ENCODE data around the gene KLHL5.
A peak's percentile ranks its signal among the peaks of the same experiment; 100 is the strongest.

The KLHL5 gene

DNA sequence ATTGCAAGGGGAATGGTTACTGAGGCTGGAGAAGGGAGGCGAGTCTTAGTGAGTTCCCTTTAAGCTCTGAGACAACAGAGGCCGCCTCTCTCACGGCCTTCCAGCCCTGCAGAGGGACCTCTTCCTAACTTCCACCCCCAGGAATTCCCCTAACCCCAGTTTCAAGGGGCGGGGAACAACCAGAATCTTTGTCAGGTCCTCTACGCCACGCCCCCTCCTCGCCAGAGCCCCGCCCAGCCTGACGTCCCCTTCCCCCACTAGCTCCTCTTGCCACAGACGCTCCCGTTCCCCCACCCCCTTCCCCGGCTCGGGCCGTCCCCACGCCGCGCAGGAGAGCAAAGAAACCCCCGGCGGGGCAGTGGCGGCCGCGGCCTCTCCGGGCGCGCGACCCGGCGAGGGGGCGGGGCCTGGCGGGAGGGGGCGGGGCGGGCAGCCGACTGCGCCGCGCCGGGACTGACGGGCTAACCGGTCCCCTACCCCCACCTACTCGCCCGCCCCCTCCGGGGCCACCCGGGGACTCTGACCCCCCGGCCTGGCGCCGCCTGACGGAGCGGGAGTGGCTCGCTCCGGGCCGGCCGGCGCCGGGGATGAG is 17.6 kb upstream of the KLHL5 start:
- peak; percentile 97 for DNase-seq

DNA sequence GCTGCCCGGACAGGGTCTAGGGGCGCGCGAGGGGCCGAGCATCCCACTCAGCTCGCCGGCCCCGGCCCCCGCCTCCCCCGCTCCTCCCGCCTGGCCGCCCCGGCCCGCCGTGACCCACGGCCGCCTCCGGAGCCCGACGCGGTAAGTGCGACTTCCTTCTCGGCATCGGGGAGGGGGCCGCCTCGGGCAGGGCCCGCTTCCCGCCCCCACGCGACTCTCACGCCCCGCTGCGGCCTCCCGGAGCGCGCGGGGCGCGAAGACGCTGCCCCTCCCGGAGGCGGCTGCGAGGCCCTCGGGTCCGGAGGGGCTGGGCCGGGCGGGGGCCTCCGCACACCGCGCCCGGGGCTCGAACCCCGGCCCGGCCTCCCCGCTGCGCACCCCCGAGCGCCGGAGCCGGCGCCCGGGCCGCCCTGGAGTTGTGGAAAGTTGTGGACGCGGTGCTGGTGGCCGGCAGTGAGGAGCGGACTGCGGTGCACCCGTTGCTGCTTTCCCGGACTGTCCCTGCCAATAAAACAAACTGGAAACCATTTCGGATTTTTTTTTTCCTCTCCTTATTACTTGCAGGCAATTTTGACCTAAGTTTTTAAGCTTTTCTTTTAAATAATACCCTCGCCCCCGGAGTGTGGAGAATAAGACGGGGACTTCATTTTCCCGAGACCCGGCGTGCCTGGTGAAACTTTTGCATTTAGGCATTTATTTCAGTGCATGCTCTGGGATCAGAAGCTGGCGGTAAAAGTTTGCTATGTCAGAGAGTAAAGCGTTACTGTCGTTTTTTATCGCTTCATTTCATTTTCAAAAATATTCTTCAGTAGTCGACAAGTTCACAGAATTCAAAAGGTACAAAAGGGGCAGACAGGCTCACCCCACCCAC is 16.8 kb upstream of the KLHL5 start:
- DNase-seq, result peak; percentile 69

DNA sequence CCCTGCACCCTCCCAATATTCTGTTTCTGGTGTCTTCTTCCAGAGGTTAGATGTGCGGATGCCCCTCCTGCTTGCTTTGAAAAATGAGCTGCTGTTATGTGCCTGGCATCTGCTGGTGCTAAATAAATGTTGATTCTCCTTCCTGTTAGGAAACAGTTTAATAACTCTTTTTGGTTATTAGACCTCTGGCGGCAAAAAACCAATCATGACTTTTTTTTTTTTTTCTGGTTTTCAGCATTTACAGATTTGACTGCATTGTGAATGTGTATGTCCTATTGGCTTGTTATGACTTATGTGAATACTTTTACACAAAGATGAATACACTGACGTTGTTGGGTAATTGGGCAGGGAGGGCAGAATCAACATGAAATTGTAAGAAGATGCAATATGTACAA is 16.2 kb upstream of the KLHL5 start:
- DNase-seq, result peak; percentile 69

DNA sequence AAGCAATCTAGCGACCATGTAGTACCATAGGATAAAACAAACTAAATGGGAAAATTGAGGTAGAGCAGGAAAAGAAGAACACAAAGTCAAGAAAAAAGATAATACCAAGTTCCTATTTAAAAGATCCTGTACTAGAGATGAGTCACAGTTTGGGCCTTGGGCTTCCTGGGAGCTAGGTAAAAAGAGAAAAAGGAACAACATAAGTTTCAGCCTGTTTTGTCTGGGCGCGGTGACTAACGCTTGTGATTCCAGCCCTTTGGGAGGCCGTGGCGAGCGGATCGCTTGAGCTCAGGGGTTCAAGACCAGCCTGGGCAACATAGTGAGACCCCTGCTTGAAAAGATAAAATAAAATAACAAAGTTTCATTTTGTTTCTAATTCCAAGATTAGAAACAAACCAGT is 15.8 kb upstream of the KLHL5 start:
- DNase-seq, result peak; percentile 47

DNA sequence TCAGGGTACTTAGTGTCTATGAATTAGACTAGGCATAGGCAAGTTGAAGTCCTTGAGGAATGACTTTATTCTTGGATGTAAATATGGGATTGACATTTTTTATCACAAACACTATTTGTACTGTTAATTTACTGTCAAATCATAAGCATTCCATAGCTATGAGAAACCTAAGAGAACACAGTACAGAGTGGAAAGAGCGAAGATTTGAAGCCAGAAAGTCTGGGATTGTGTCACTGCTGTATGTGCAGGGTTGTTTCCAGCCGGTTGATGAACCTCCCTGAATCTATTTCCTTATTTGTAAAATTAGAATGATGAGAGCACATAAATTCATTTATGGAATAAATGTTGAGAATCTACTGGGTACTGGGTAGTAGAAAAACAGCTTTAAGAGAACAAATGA is 14.4 kb upstream of the KLHL5 start:
- DNase-seq, result no peak

DNA sequence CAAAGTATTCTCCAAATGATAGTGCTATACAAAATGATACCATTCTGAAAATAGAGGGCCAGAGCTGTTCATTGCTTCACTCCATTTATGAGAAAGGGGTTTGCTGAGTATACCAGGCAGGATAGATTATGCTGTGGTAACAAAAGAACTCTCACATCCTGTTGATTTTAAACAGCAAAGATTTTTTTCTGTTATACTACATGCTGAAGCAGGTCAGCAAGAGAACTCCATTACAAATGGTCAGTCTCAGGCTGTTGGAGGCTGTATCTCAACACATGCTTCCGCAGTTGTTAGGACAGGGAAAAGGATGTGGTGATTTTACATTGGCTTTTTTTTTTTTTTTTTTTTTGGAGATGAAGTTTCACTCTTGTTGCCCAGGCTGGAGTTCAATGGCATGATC is 13.7 kb upstream of the KLHL5 start:
- no peak for DNase-seq

DNA sequence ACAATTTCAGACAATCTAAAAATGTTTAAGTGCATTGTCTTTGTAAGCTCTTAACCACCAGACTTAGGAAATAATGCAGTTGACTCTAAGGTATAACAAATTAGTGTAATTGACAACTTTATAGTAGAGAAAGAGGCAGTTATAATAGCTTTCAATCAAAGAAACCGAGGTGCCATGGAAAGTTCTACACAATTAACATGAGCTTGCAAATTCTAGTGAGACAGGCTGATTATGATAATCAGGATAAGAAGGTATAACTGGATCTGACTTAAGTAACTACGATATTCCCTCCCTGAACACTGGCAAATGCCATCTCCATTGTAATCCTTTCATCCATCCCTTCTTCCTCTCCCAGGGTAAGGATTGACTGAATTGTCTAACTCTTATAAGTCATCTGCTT is 11.4 kb upstream of the KLHL5 start:
- DNase-seq, result no peak

DNA sequence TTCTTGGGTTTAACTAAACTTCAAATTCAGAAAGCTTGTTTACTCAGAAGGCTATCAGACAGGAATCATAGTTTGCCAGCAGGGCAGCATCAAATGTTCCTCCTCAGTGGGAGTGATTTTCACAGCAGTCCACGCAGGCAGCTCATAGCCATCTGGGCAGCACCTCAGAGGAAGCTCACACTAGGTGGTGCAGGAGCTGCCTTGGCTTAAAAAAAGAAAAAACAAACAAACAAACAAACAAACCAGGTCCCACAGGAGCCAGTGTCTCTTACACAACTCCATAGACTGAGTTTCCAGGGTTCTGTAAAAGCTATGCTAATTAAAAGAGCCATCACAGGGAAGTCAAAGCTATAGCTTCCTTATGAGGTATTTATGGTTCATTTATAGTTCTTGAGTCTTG is 10.5 kb upstream of the KLHL5 start:
- DNase-seq, result no peak

DNA sequence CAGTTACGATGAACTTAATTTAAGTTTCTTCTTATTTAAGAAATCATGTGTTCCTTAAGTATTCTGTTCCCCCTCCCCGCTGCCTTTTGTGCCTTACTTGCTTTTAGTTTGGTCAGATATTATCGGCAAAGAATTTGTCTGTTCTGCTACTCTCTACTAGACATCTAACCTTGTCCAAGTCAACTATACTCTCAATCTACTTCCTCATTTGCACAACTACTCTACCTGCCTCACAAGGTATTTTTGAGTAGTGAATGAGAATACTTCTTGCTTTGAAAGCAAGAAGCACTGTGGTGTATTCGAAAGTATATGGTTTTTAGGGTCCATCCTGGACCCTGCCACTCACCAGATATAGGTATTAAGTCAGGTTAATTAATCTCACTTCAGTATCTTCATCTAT is 8.0 kb upstream of the KLHL5 start:
- DNase-seq, result no peak

DNA sequence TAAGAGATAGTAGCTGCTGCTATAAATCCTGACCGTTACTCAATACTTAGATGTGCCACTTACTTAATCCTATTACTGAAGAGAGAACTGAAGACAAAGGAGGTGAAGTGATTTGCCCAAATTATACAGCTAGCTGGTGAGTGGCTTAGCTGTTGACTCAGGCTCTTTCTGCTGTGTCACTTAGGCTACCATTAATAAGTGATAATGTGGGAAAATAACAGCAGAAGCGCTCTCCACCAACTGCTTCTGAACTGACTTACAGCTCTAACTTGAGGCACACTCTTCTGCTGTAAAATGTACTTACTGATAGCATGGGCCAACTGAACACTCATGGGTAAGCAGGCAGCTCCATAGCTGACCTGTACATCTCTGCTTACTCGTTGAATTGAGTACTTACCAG is 7.5 kb upstream of the KLHL5 start:
- DNase-seq, result no peak

DNA sequence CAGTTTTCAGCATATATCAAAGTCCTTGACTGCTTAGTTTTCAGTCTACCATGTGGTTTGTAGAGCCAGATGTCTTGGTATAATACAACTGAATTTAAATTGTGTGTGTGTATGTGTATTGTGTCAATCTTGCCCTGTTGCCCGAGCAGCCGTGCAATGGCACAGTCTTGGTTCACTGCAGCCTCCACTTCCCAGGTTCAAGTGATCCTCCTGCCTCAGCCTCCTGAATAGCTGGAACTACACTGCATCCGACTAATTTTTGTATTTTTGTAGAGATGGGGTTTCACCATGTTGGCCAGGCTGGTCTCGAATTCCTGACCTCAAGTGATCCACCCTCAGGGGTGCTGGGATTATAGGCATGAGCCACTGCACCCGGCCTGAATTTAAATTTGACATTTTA is 6.0 kb upstream of the KLHL5 start:
- no peak for DNase-seq

DNA sequence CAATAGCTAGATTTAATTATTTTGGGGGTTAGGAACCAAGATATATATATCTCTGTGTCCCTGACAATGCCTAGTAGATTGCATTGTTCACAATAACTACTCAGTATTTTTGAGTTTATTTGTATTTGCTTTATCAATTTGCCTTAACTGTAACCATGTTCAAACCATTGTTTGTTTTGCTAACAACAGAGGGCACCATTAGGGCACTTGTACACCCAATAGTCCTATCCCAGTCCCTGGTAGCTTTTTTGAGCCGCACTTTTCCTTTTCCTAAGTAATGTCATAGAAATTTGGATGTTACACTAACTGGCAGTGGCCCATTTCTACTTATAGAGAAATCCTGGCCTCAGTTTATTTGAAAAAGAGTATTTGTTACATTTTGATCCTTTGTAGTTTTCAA is 575 bp upstream of the KLHL5 start:
- peak; percentile 50 for DNase-seq

DNA sequence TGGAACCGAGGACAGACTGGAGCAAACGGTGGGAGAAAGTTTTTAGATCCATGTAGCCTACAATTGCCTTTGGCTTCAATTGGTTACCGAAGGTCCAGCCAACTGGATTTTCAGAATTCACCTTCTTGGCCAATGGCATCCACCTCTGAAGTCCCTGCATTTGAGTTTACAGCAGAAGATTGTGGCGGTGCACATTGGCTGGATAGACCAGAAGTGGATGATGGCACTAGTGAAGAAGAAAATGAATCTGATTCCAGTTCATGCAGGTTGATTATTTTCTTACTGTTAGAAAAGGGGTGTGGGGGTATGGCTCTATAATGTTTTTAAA is 702 bp downstream of the KLHL5 start:
- no peak for DNase-seq

DNA sequence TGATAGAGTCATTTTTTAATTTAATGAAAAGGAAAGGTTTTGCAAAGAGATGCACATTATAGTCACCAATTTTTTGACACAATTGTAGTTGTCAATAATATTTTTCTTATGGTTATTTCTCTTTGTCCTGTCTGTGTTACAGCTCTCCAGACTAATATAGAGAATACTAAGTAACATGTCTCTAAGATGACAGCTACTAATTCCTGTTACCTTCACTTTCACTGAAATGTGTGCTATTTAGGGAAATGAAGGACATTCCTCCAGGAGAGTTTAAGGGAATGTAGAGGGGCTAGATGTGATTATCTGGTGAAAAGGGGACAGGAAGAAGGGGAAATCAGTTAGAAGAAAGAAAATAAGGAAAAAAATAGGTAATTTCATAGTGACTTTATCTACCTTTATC is 1.4 kb downstream of the KLHL5 start:
- no peak for DNase-seq

DNA sequence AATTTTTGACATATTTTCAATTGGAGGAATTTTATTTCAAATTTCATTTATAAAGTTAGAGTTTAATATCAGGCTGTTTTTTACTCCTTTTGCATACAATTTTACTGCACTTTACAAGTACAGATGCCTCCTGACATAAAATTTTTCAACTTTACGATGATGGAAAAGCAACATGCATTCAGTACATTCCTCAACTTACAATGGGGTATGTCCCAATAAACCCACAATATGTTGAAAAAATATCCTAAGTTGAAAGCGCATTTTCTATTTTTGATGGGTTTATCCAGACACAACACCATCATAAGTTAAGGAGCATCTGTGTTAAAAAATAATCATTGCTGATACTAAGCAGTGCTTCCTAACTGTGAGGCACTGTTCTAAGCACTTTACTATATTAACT is 4.3 kb downstream of the KLHL5 start:
- no peak for DNase-seq

DNA sequence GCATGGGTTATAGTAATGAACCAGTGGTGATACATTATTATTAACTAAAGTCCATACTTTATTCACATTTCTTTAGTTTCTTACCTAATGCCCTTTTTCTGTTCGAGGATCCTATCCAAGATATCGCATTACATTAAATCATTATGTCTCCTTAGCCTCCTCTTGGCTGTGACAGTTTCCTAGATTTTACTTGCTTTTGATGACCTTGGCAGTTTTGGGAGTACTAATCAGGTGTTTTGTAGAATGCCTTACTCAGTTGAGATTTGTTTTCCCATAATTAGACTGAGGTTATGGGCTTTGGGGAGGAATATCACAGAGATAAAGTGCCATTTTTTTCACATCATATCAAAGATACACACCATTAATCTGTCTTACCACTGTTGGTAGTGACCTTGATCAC is 5.0 kb downstream of the KLHL5 start:
- no peak for DNase-seq

DNA sequence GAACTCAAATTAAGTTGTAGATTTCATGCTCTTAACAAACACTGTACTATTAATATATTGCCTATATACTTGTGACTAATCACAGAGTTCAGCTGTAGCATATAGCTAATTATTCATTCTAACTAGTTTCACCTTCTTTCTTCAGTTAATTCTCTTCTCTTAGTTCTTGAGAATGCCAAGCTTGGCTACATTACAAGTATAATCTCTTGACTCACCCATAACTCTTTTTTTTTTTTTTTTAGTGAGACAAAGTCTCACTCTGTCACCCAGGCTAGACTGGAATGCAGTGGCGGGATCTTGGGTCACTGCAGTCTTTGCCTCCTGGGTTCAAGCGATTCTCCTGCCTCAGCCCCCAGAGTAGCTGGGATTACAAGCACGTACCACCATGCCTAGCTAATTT is 5.4 kb downstream of the KLHL5 start:
- no peak for DNase-seq

DNA sequence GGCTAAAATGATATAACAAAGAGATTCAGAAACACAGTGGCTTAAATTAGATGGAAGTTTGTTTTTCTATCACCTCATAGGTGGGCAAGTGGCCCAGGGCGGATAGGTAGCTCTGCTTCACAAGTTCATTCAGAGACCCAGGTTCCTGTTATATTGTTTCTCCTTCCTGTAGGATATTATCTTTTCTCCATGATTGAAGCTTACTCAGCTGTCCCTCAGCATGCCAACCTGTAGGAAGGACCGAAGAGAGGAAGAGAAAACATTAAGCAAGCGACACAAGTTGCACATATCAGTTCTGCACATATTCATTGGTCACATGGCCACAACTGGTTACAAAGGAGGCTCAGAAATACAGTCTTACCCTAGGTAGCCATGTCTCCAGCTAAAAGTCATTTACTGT is 6.9 kb downstream of the KLHL5 start:
- DNase-seq, result peak; percentile 78

DNA sequence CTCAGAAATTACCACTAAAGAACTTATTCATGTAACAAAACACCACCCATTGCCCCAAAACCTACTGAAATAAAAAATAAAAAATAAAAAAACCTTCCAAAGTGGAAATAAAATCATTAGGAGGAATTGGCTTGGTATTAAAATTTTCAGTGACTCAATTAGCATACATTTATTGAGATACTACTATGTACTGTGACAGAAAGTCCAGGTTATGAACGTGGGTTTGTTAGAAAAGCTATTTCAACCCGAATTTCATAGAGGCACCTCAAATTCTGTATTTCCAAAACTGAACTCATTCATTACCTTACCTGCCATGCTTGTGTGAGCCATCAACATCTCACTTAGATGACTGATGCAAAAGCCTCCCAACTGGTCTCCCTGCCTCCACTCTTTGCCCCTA is 16.8 kb downstream of the KLHL5 start:
- DNase-seq, result no peak

DNA sequence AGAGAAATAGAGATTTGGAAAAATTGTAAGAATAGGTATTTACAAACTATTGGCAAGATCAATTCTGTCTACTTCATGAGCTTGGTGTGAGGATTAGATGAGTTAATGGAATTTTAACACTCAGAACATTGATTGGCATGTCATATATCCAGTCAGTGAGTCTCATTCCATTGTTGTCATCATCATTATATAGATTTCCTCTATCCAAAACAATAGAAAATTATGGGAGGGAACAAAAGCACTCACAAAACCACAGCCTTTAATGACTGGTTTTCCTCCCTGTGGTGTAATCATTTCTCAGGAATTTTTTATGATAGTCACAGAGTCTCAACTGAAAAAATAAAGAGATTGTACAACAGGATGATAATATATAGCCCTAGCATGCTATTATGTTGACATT is 21.1 kb downstream of the KLHL5 start:
- peak; percentile 23 for DNase-seq

DNA sequence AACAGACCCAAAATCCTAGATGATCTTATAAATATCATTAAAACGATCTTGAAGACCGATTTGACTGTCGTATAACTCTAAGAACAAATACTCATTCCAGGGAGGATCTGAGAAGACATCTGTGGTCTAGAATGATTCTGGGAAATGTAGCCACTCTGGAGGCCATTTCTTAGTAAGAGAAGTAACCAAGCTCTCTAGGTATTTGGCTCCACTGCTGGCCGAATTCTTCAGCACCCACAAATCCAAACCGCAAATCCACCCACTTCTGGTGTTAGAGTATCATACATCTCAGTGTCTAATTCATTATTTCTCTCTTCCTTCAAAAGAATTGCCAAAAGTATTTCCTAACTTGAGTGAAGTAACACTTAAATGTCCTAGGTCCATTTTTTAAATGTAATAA is 23.9 kb downstream of the KLHL5 start:
- peak; percentile 96 for DNase-seq

DNA sequence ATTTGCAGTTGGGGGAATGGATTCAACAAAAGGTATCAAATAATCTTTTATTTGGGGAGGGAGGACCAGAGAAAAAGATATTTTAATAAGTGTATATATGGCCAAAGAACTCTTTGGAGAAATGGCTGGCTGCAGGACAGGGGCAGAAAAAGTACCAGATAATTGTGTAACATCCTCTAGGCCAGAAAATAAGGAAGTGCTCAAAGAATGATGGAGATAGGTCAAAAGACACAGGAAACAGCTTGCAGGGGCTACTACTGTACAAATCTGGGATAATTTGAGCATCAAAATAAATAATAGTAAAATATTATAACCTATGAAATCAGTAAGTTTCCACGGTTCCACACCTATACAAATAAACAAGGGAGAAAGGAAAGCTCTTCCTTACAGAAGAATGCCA is 34.8 kb downstream of the KLHL5 start:
- DNase-seq, result no peak

DNA sequence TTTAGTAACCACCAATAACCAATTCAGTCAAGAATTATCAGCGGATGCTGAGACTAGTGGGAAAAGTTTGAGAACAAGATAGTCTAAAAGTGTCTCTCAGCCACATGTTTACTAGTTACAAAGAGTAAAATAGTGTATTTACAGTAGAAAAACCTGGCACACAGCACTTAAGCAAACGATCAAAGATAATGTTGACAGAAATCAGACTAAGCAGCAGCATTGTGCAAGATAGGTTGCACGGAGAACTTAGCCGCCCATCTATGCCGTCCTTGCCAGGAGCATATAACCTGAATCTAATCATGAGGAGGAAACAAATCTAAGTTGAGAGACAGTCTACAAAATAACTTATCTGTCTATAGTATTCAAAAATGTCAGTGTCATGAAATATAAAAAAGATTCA is 35.3 kb downstream of the KLHL5 start:
- DNase-seq, result no peak

DNA sequence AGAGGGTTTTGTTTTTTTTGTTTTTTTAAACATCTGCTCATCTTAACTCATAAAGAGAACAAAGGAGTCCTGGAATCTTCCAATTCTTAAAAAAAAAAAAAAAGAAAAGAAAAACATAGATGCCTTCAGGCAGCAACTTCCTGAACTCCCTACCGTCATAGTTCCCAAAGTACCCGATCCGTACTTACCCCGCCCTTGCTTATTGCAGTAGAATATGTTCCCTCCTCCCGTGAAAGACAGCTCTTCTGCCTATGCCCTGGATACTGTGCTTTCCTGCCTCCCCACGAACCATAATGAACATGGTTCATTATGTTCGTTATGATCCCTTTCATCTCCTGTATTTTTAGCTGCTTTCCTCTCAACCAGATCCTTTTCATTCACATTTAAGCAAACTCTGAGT is 40.3 kb downstream of the KLHL5 start:
- no peak for DNase-seq

DNA sequence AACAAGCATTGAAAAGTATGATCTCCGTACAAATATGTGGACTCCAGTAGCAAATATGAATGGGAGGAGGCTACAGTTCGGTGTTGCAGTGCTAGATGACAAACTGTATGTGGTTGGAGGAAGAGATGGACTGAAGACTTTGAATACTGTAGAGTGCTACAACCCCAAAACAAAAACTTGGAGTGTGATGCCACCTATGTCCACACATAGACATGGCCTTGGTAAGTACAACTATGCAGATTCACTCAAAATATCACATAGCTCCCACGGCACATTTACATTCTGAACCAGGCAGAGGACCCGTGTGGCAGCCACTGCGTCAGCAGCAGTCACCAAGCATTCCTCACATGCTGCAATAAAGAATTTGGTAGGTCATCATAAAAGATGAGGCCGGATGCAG is 41.3 kb downstream of the KLHL5 start:
- DNase-seq, result peak; percentile 11
